Measurements from ENCODE around the gene COCH.
"Not testable (repeated sequence)": the region's sequence is repeated elsewhere in the genome, so short reads cannot be mapped to it uniquely, and the experiment has no call there.

The COCH gene

DNA sequence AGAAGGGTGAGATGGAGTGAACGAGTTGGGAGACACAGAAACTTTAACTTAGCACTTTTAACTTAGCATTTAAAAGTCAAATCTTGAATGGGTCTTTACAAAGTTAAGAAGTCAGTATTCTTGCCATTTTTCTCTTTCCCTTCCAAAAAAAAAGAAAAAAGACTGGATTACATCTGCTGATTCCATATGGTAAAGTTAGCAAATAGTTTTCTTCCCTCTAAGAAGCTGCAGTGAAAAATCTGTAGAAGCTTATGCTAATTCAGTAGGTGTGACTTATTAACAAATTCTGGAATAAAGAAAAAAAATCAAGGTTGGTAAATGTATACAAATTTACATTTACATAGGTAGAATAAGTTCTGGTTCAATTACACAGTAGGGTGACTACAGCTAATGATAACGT lies 50.9 kb downstream of the COCH start:
- no peak for DNase-seq (ENCODE audit: low read depth in 2 of 2)

- no peak for DNase-seq (ENCODE audit: low read depth in 2 of 2)
Observed at GRCh38 chr14:30928462-30928861, 54.1 kb downstream of the COCH start.

DNA sequence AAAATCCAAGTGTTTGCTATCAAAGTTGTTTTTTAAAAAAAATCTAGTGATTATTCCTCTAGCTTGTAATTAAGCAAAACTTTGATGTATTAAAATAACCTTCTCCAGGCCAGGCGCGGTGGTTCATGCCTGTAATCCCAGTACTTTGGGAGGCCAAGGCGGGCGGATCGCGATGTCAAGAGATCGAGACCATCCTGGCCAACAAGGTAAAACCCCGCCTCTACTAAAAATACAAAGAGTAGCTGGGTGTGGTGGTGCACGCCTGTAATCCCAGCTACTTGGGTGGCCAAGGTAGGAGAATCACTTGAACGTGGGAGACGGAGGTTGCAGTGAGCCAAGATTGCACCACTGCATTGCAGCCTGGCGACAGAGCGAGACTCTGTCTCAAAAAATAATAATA lies 59.6 kb downstream of the COCH start:
- DNase-seq (ENCODE audit: low read depth in 2 of 2), result not testable (repeated sequence)

DNA sequence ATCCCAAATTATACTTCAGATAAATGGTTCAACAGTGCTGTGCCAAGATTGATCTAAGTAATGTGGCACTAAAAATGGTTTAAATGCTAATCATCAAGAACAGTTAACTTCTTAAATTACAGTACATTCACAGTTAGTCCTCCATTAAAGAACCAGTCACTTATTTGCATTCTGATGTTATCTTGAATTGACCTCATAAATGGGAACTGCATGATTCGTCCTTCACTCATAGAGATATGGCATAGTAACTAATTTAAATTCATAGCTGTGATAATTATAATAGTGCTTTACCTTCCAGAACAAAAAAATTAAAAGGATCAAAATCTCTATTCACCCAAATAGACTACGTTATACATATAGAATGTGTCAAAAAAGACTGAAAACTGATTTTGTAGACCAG lies 61.1 kb downstream of the COCH start:
- no peak for DNase-seq (ENCODE audit: low read depth in 2 of 2)

GRCh38 chr14:30938617-30939016 lies 64.3 kb downstream of the COCH start:
- DNase-seq (ENCODE audit: low read depth in 2 of 2), result no peak
